GM23248 (cell line): ENCODE measurements around the gene GNB1. TPM values are rescaled to one million over a fixed set of nuclear protein-coding genes. Genes with fewer than 3 reads are reported as not detected.

Source experiments
- DNase-seq: peaks from one replicate; pipeline ENCODE4 v3.0.0-alpha.2; 2015
- H2AFZ ChIP-seq: fragments of 200-600 bp; sonication (generic); 2 replicates; pipeline ENCODE4 v1.6.1; 2016; ENCODE audit warnings: antibody characterized with exemption
- H3F3A ChIP-seq: fragments of 200-600 bp; sonication (generic); 2 replicates; pipeline ENCODE4 v1.6.1; 2016; ENCODE audit warnings: mild to moderate bottlenecking, antibody characterized with exemption, mixed run types; ENCODE audit not compliant: insufficient read depth
- H3K27ac ChIP-seq: fragments of 200-600 bp; sonication (generic); 2 replicates; pipeline ENCODE4 v1.5.1; 2016; ENCODE audit warnings: mild to moderate bottlenecking
- H3K27me3 ChIP-seq: fragments of 200-600 bp; sonication (generic); replicated peaks from 2 replicates; pipeline ENCODE4 v1.6.1; 2016; ENCODE audit warnings: mild to moderate bottlenecking; ENCODE audit not compliant: insufficient read depth
- H3K36me3 ChIP-seq: fragments of 200-600 bp; sonication (generic); 2 replicates; pipeline ENCODE4 v1.6.1; 2016; ENCODE audit warnings: low read depth, mild to moderate bottlenecking
- H3K4me1 ChIP-seq: fragments of 200-600 bp; sonication (generic); 2 replicates; pipeline ENCODE4 v1.6.1; 2016; ENCODE audit warnings: mild to moderate bottlenecking; ENCODE audit not compliant: insufficient read depth
- H3K4me2 ChIP-seq: fragments of 200-600 bp; sonication (generic); one replicate; pipeline ENCODE4 v1.6.1; 2016; ENCODE audit warnings: mild to moderate bottlenecking; ENCODE audit not compliant: unreplicated experiment
- H3K4me3 ChIP-seq: fragments of 200-600 bp; sonication (generic); 2 replicates; pipeline ENCODE4 v1.5.1; 2016; ENCODE audit warnings: mild to moderate bottlenecking
- H3K79me2 ChIP-seq: fragments of 200-600 bp; sonication (generic); 2 replicates; pipeline ENCODE4 v1.6.1; 2016; ENCODE audit warnings: mild to moderate bottlenecking; ENCODE audit not compliant: insufficient read depth
- H3K9ac ChIP-seq: fragments of 200-600 bp; sonication (generic); 2 replicates; pipeline ENCODE4 v1.6.1; 2016; ENCODE audit warnings: mild to moderate bottlenecking
- H3K9me2 ChIP-seq: fragments of 200-600 bp; sonication (generic); 2 replicates; pipeline ENCODE4 v1.6.1; 2016; ENCODE audit warnings: mixed run types, mild to moderate bottlenecking, moderate library complexity; ENCODE audit not compliant: insufficient read depth
- H3K9me3 ChIP-seq: fragments of 200-600 bp; sonication (generic); one replicate; pipeline ENCODE4 v1.6.1; 2017; ENCODE audit warnings: low read depth
- H4K20me1 ChIP-seq: fragments of 200-600 bp; sonication (generic); 2 replicates; pipeline ENCODE4 v1.6.0; 2016; ENCODE audit not compliant: insufficient read depth
- EZH2 ChIP-seq: fragments of 200-600 bp; sonication (generic); IDR thresholded peaks from 2 replicates; pipeline ENCODE4 v1.6.1; 2018; ENCODE audit warnings: antibody characterized with exemption, mild to moderate bottlenecking; ENCODE audit not compliant: insufficient read depth, poor library complexity, severe bottlenecking
- EZH2phosphoT487 ChIP-seq: fragments of 200-600 bp; sonication (generic); IDR thresholded peaks from 2 replicates; pipeline ENCODE4 v1.6.1; 2018; ENCODE audit warnings: antibody characterized with exemption, moderate library complexity, mild to moderate bottlenecking, low read depth; ENCODE audit not compliant: insufficient read depth
- WGBS, 2 experiments: methylation state at CpG; one replicate each; pipeline ENCODE4 v1.1.6; 2015 to 2017; ENCODE audit warnings: low lambda C conversion rate in 2 of 2, low coverage in 1 of 2; ENCODE audit errors: missing lambda C conversion rate in 2 of 2; 5-methylcytosine and 5-hydroxymethylcytosine counted together
- in situ Hi-C: fragments of 300-500 bp; cut with MboI; formaldehyde crosslinking; loops from 2 replicates; pipeline ENCODE4 v1.15.0; 2020
- polyA plus RNA-seq: library from polyadenylated mRNA; unstranded; fragments of >200 nt; fragmentation: Nextera tagmentation; extraction: Ambion mirVana; gene quantifications from 2 replicates; pipeline ENCODE4 v1.2.1, GENCODE V29; 2016
- total RNA-seq: library from RNA; depleted of rRNA; stranded (reverse); fragments of >200 nt; shearing (Covaris generic); gene quantifications from 2 replicates; pipeline ENCODE4 v1.2.3, GENCODE V29; 2014

GNB1 gene
- total and polyA plus RNA-seq, 2 experiments from 2014 or later = 92.0 to 97.7 TPM

DNA sequence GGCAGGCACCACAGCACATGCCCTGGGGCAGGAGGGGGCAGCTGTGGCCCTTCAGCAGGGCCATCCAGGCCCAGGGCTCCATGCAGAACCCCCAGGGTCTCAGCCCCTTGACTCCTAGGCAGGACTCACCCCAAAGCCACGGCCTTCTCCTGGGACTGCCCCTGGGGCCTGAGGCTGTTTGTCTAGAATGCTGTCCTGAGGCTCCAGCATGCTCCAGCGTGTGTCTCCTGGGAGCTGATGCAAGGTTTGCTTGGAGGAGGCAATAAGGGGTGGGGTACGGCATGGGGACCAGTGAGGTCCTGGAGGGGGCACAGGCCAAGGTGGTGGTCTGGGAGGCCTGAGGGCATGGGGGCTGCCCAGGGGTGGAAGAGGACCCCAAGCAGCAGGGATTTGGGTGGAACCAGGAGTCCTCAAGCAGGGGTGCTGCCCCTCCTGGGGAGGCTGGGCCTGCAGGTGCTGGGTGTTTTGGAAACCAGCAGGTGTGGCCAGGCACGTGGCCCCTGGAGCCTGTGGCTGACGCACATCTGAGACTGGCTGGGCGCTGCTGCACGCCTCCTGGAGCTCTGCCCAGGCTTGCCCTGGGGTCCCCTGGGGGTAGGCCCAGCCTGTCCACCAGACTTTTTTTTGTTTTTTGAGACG, 16.3 kb upstream of the GNB1 start:
- Histone ChIP-seq H3K4me2 (no peak overlapping the region), H3K4me1 (peaks cover 5% of the 10 kb centered on the region; the same call in 1 of the 2 replicates), H3K27ac (peak overlapping the region; percentile 16; the same call in 1 of the 2 replicates), H3K79me2 (peaks cover 9% of the 10 kb centered on the region), H3K9me2 (no peaks in the 10 kb centered on the region), H3F3A (no peaks in the 10 kb centered on the region), H3K36me3 (no peaks in the 10 kb centered on the region), H3K9ac (no peak overlapping the region; the same call in 1 of the 2 replicates), H3K4me3 (no peak overlapping the region), H2AFZ (no peak overlapping the region), H4K20me1 (no peaks in the 10 kb centered on the region), H3K9me3 (no peaks in the 10 kb centered on the region), H3K27me3 (no peaks in the 10 kb centered on the region)
- in situ Hi-C loops = loop anchor here (10.0 kb wide), 1 partner anchor 102 kb away; no protein-coding TSS in a partner anchor
- WGBS, 2 experiments = 74 to 79% methylated on average over 8 of the region's 8 CpGs
- no peak for TF ChIP-seq EZH2
- TF ChIP-seq EZH2phosphoT487 = no peak
- peak; percentile 22 for DNase-seq

DNA sequence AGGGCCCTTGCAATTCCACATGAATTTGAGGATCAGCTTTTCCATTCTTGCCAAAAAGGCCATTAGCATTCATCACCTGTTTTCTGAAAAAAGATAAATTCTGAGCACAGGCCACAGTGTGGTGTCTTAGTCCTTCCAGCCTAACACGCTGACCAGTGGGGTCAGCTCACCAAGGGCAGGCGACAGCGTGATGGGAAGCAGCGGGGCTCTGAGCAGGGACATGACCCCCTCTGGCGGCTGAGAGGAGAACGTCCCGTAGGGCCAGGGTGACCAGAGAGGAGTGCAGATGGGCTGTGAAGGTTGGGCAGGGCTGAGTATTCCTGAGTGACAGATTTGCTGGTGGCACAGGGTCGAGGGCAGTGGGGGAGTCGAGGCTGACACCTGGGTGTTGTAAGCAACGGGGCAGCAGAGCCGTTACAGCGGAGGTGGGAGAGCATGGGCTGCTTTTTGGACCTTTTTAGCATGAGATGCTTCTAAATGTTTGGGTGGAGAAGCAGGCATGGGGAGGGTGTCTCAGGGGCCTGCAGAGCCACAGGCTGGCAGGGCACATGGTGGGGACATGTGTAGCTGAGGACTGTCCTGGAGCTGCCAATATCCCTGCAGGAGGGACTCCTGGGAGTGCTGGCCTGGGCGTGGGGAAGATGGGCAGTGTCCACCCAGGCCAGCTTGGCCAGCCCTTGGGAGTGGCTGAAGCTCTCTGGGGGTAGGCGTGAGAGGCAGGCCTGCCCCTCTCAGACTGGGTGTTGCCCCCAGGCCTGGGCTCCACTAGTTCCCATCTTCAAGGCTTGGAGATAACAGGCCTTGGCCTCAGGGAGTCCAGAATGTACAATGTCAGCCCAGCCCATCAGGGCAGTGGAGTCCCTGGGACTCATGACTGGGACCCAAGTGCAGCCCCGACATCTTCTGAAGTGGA, 15.6 kb upstream of the GNB1 start:
- Histone ChIP-seq H4K20me1 (no peaks in the 10 kb centered on the region), H3K79me2 (peaks cover 9% of the 10 kb centered on the region), H3K27ac (peak overlapping the region; percentile 16; the same call in 1 of the 2 replicates), H3K9ac (no peak overlapping the region; the same call in 1 of the 2 replicates), H3K4me3 (no peak overlapping the region), H3K4me1 (peaks cover 5% of the 10 kb centered on the region; the same call in 1 of the 2 replicates), H3K9me2 (no peaks in the 10 kb centered on the region), H3K27me3 (no peaks in the 10 kb centered on the region), H3K9me3 (no peaks in the 10 kb centered on the region), H3K36me3 (no peaks in the 10 kb centered on the region), H3F3A (no peaks in the 10 kb centered on the region), H3K4me2 (no peak overlapping the region), H2AFZ (no peak overlapping the region)
- peak; percentile 89 for DNase-seq
- WGBS, 2 experiments = 16 to 18% methylated on average over 15 of the region's 15 CpGs
- TF ChIP-seq EZH2 (no peak), EZH2phosphoT487 (no peak)
- in situ Hi-C loops = loop anchor here (10.0 kb wide), 1 partner anchor 102 kb away; no protein-coding TSS in a partner anchor

DNA sequence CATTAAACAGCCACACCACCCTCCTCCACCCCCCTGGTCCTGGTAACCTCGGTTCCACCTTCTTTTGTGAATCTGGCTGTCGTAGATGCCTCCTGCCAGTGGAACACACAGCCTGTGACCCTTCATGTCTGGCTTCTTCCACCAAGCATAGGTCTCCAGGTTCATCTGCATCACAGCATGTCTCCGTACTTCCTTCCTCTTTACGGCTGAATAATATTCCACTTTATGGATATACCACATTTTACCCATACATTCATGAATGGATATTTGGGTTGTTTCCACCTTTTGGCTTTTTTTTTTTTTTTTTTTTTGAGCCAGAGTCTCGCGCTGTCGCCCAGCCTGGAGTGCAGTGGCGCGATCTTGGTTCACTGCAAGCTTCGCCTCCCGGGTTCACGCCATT, 12.3 kb upstream of the GNB1 start:
- Histone ChIP-seq H3K9me2 (no peaks in the 10 kb centered on the region), H4K20me1 (no peaks in the 10 kb centered on the region), H3K4me3 (no peak overlapping the region), H3K9me3 (no peaks in the 10 kb centered on the region), H3F3A (no peaks in the 10 kb centered on the region), H3K36me3 (no peaks in the 10 kb centered on the region), H3K27ac (no peak overlapping the region), H3K9ac (no peak overlapping the region), H2AFZ (no peak overlapping the region), H3K4me1 (no peaks in the 10 kb centered on the region), H3K79me2 (peaks cover 6% of the 10 kb centered on the region), H3K4me2 (no peak overlapping the region), H3K27me3 (no peaks in the 10 kb centered on the region)
- TF ChIP-seq EZH2 (no peak), EZH2phosphoT487 (no peak)
- DNase-seq = no peak
- 93 to 96% methylated on average over 9 to 12 of the region's 12 CpGs for WGBS, 2 experiments
- in situ Hi-C loops = loop anchor here (10.0 kb wide), 1 partner anchor 98 kb away; no protein-coding TSS in a partner anchor

DNA sequence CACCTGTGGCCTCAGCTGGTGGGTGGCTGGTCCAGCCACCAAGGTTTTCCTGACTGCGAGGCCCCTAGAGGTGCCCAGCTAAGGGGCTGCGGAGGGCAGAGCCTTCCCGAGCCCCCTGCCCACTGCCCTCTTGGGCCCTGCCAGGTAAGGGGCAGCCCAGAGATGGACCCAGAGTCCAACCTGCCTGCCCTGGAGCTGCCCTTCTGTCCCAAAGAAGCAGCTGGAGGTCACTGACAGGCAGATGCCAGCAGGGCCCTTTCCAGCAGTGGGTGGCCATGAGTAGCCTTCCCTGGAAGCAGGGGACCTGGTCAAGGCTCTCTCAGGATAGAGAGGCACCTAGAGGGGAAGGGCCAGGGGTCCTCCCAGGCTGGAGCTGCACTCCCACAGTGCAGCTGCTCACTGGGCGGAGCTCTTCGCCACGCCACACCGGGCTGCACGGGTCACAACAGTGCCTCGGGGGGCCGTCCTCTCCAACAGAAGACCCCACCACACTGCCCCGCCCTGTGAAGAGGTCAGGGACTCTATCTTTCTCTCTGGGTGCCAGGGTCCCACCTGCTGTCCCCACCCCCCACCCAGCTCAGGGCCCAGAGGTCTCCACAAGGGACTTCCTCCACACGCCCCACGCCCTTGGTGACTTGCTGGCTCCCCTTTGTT, 10.9 kb upstream of the GNB1 start:
- TF ChIP-seq EZH2 (no peak), EZH2phosphoT487 (no peak)
- Histone ChIP-seq H3K27ac (no peak overlapping the region), H3K36me3 (no peaks in the 10 kb centered on the region), H3K4me3 (no peak overlapping the region), H3K79me2 (no peaks in the 10 kb centered on the region), H3K9me2 (no peaks in the 10 kb centered on the region), H3K9me3 (no peaks in the 10 kb centered on the region), H3K27me3 (no peaks in the 10 kb centered on the region), H3K4me1 (no peaks in the 10 kb centered on the region), H2AFZ (no peak overlapping the region), H3F3A (no peaks in the 10 kb centered on the region), H3K9ac (no peak overlapping the region), H3K4me2 (no peak overlapping the region), H4K20me1 (no peaks in the 10 kb centered on the region)
- no peak for DNase-seq
- WGBS, 2 experiments = 75 to 87% methylated on average over 7 to 13 of the region's 13 CpGs
- in situ Hi-C loops = loop anchor here (10.0 kb wide), 1 partner anchor 97 kb away; no protein-coding TSS in a partner anchor
